Right lobe of liver (tissue), 6 donors: Measurements from ENCODE around the gene LRRC3. TPM values are rescaled to one million over a fixed set of nuclear protein-coding genes. Genes with fewer than 3 reads are reported as not detected.

Experiments used
- ATAC-seq, 4 donors: fragments of 200-7000 bp; cut with Tn5 transposase; one replicate each; pipeline ENCODE4 v1.9.1; 2020; ENCODE audit warnings: mild to moderate bottlenecking in 4 of 4, moderate library complexity in 4 of 4
- DNase-seq, 3 donors: peaks; one replicate each; pipeline ENCODE4 v3.0.0-alpha.2; 2020
- H3K27ac ChIP-seq, 3 donors: fragments of 200-600 bp; one replicate each; pipeline ENCODE4 v1.8.0; 2022
- H3K27me3 ChIP-seq, 2 donors: fragments of 200-600 bp; one replicate each; pipeline ENCODE4 v1.8.0; 2022
- H3K36me3 ChIP-seq, 4 donors: fragments of 200-600 bp; sonication (generic) in 1 of 4; one replicate each; pipeline versions ENCODE4 v1.5.1 to v1.8.0; 2017 to 2022; ENCODE audit warnings: control low read depth in 1 of 4
- H3K4me1 ChIP-seq, 4 donors: fragments of 200-600 bp; sonication (generic) in 1 of 4; one replicate each; pipeline versions ENCODE4 v1.5.1 to v1.8.0; 2017 to 2022; ENCODE audit warnings: control low read depth in 1 of 4
- H3K4me3 ChIP-seq, 3 donors: fragments of 200-600 bp; one replicate each; pipeline ENCODE4 v1.8.0; 2022
- H3K9me3 ChIP-seq, 4 donors: fragments of 200-600 bp; sonication (generic) in 1 of 4; one replicate each; pipeline versions ENCODE4 v1.5.1 to v1.8.0; 2017 to 2022; ENCODE audit warnings: control low read depth in 1 of 4
- CTCF ChIP-seq, 4 donors: fragments of 200-600 bp in 3 of 4; fragments of 450-650 bp in 1 of 4; IDR thresholded peaks; one replicate each; pipeline versions ENCODE4 v1.5.1 to v1.8.0; 2016 to 2022; ENCODE audit warnings: antibody characterized with exemption in 4 of 4, mild to moderate bottlenecking in 2 of 4
- POLR2A ChIP-seq: fragments of 450-650 bp; IDR thresholded peaks from one replicate; pipeline ENCODE4 v1.6.1; 2017; ENCODE audit warnings: antibody characterized with exemption, mild to moderate bottlenecking
- WGBS: methylation state at CpG from one replicate; pipeline ENCODE4 v1.1.6; 2018; ENCODE audit warnings: low coverage, low lambda C conversion rate; ENCODE audit not compliant: insufficient coverage; ENCODE audit errors: missing lambda C conversion rate; 5-methylcytosine and 5-hydroxymethylcytosine counted together
- intact Hi-C, 2 donors: fragments of 100-400 bp; cut with DNase I; formaldehyde crosslinking; loops; one replicate each; pipeline versions ENCODE4 v1.11.2 to v1.14.1; 2022
- total RNA-seq, 6 experiments: library from RNA; depleted of rRNA in 2 of 6; stranded (reverse); fragments of >200 nt in 2 of 6; fragmentation: NEBNext Ultra II Directional in 3 of 6; extraction: Animal tissue kit (Norgen Biotek cat#: 25700) in 3 of 6; gene quantifications; one replicate each; pipeline versions ENCODE4 v1.1.0 to v1.2.4, GENCODE V29; 2016 to 2023
- donor health status: DM: no; HTN: yes; CAD: no.
- donor health status: DM: no; HTN: no; CAD: no.
- donor health status: DM: no; HTN: no; CAD: no.
- donor health status: DM: no; HTN: yes; CAD: no.
- donor health status: DM: no; HTN: yes; CAD: no.

Gene LRRC3
- total RNA-seq, 6 experiments from 2014 or later, result 7.5 to 19.3 (median 13.9) TPM

GRCh38 chr21:44444286-44444931 lies 10.9 kb upstream of the LRRC3 start:
- ATAC-seq (peak in 3 of 4 donors; percentile 6 to 54 (median 18)), DNase-seq (peak; percentile 14 to 40 (median 35))
- no peaks in the 10 kb centered on the region for H3K9me3 ChIP-seq
- TF ChIP-seq CTCF (IDR thresholded peaks at IDR 0.05) (no peak), POLR2A (no peak)
- H3K36me3 ChIP-seq, result no peaks in the 10 kb centered on the region
- no peaks in the 10 kb centered on the region for H3K4me1 ChIP-seq
- intact Hi-C loops, result loop anchor here in 1 of 2 donors (10.0 kb wide), 1 partner anchor 50 kb away; no protein-coding TSS in a partner anchor
- H3K4me3 ChIP-seq, result no peak overlapping the region
- no peaks in the 10 kb centered on the region for H3K27me3 ChIP-seq
- WGBS, result 64% methylated on average over 7 of the region's 21 CpGs
- no peak overlapping the region for H3K27ac ChIP-seq

- H3K4me1 ChIP-seq, result no peaks in the 10 kb centered on the region
- no peak overlapping the region for H3K4me3 ChIP-seq
- WGBS, result 84% methylated on average over 18 of the region's 19 CpGs
- no peak overlapping the region for H3K27ac ChIP-seq
- DNase-seq (peak in 1 of 3 donors; percentile 10), ATAC-seq (no peak)
- H3K9me3 ChIP-seq, result no peaks in the 10 kb centered on the region
- TF ChIP-seq CTCF (IDR thresholded peaks at IDR 0.05) (no peak), POLR2A (no peak)
- intact Hi-C loops, result loop anchor here in 1 of 2 donors (10.0 kb wide), 1 partner anchor 50 kb away; no protein-coding TSS in a partner anchor
- H3K27me3 ChIP-seq, result no peaks in the 10 kb centered on the region
- H3K36me3 ChIP-seq, result no peaks in the 10 kb centered on the region
These were observed 10.0 kb upstream of the LRRC3 start for GRCh38 chr21:44445145-44445812.

- DNase-seq, result peak in 1 of 3 donors; percentile 35
- 25% methylated on average over 1 of the region's 13 CpGs for WGBS
- H3K27ac ChIP-seq, result no peak overlapping the region
- no peaks in the 10 kb centered on the region for H3K9me3 ChIP-seq
- no peak overlapping the region for H3K4me3 ChIP-seq
- H3K36me3 ChIP-seq, result no peaks in the 10 kb centered on the region
- ATAC-seq, result no peak
- no peaks in the 10 kb centered on the region for H3K4me1 ChIP-seq
- H3K27me3 ChIP-seq, result no peaks in the 10 kb centered on the region
- no peak for TF ChIP-seq POLR2A
- no peak for TF ChIP-seq CTCF (IDR thresholded peaks at IDR 0.05)
- intact Hi-C loops, result loop anchor here in 1 of 2 donors (10.0 kb wide), 1 partner anchor 54 kb away; no protein-coding TSS in a partner anchor
These were observed 6.6 kb upstream of the LRRC3 start for GRCh38 chr21:44448651-44449131.

GRCh38 chr21:44449473-44450363 lies 5.6 kb upstream of the LRRC3 start:
- TF ChIP-seq CTCF (IDR thresholded peaks at IDR 0.05), result no peak
- no peak for TF ChIP-seq POLR2A
- DNase-seq, result no peak
- 77% methylated on average over 12 of the region's 28 CpGs for WGBS
- H3K4me1 ChIP-seq, result no peaks in the 10 kb centered on the region
- H3K9me3 ChIP-seq, result no peaks in the 10 kb centered on the region
- H3K36me3 ChIP-seq, result no peaks in the 10 kb centered on the region
- no peak overlapping the region for H3K27ac ChIP-seq
- intact Hi-C loops, result loop anchor here in 1 of 2 donors (10.0 kb wide), 1 partner anchor 55 kb away; no protein-coding TSS in a partner anchor
- no peaks in the 10 kb centered on the region for H3K27me3 ChIP-seq
- ATAC-seq, result peak in 1 of 4 donors; percentile 23
- no peak overlapping the region for H3K4me3 ChIP-seq
